CD4-positive, CD25-positive, alpha-beta regulatory T cell (primary cell): ENCODE data around the gene CLEC11A. TPM values are rescaled to one million over a fixed set of nuclear protein-coding genes. Genes with fewer than 3 reads are reported as not detected.

Source experiments
- ATAC-seq, 2 donors: fragments of 150-1000 bp; cut with Tn5 transposase; one replicate each; pipeline ENCODE4 v1.10.0; 2021; ENCODE audit warnings: low read depth in 2 of 2, moderate number of reproducible peaks in 2 of 2, moderate library complexity in 1 of 2
- DNase-seq, 3 donors: peaks; one replicate each; pipeline versions ENCODE4 v3.0.0 to v3.0.0-alpha.2; 2012 to 2022; ENCODE audit warnings: mixed read lengths in 1 of 3
- H3K27ac ChIP-seq: one replicate; pipeline ENCODE4 v1.7.0; 2013; ENCODE audit warnings: mild to moderate bottlenecking, low read length; ENCODE audit not compliant: insufficient read depth, poor library complexity, severe bottlenecking
- H3K27me3 ChIP-seq: one replicate; pipeline ENCODE4 v1.7.0; 2013; ENCODE audit warnings: low read length; ENCODE audit not compliant: control insufficient read depth, insufficient read depth
- H3K36me3 ChIP-seq: one replicate; pipeline ENCODE4 v1.7.0; 2013; ENCODE audit warnings: mild to moderate bottlenecking, low read length, moderate library complexity; ENCODE audit not compliant: control insufficient read depth, insufficient read depth
- H3K4me1 ChIP-seq: 2 replicates; pipeline ENCODE4 v1.7.0; 2013; ENCODE audit warnings: mild to moderate bottlenecking, low read length; ENCODE audit not compliant: insufficient read depth, control insufficient read depth, poor library complexity, severe bottlenecking
- H3K4me3 ChIP-seq: one replicate; pipeline ENCODE4 v1.7.0; 2013; ENCODE audit warnings: low read depth, mild to moderate bottlenecking, low read length, moderate library complexity
- H3K9me3 ChIP-seq, 2 experiments: 1 replicate in 1 of 2; 2 replicates in 1 of 2; pipeline ENCODE4 v1.7.0; 2013; ENCODE audit warnings: low read length in 2 of 2, mild to moderate bottlenecking in 1 of 2, moderate library complexity in 1 of 2; ENCODE audit not compliant: control insufficient read depth in 2 of 2
- H3K27ac Mint-ChIP-seq, 3 donors: one replicate each; pipeline ENCODE4 v1.8.0; 2020 to 2022; ENCODE audit warnings: mild to moderate bottlenecking in 3 of 3, mixed read lengths in 3 of 3, moderate library complexity in 2 of 3
- H3K27me3 Mint-ChIP-seq: one replicate; pipeline ENCODE4 v1.8.0; 2022; ENCODE audit warnings: mild to moderate bottlenecking, mixed read lengths
- H3K36me3 Mint-ChIP-seq: one replicate; pipeline ENCODE4 v1.8.0; 2020; ENCODE audit warnings: mixed read lengths
- H3K4me1 Mint-ChIP-seq, 4 donors: one replicate each; pipeline ENCODE4 v1.8.0; 2020 to 2022; ENCODE audit warnings: mixed read lengths in 4 of 4, mild to moderate bottlenecking in 1 of 4
- H3K4me3 Mint-ChIP-seq, 4 donors: one replicate each; pipeline ENCODE4 v1.8.0; 2020 to 2022; ENCODE audit warnings: mild to moderate bottlenecking in 4 of 4, mixed read lengths in 4 of 4, moderate library complexity in 3 of 4
- H3K9me3 Mint-ChIP-seq, 7 donors: one replicate each; pipeline ENCODE4 v1.8.0; 2020 to 2022; ENCODE audit warnings: mixed read lengths in 7 of 7, mild to moderate bottlenecking in 3 of 7, moderate library complexity in 2 of 7
- polyA plus RNA-seq, 4 donors: library from polyadenylated mRNA; unstranded; fragments of 300-500 nt; fragmentation: Illumina TruSeq; gene quantifications; one replicate each; pipeline ENCODE4 v1.2.3, GENCODE V29; 2021
- total RNA-seq: library from RNA; stranded (reverse); gene quantifications from one replicate; pipeline ENCODE4 v1.2.3, GENCODE V29; 2022

CLEC11A gene
- total and polyA plus RNA-seq, 5 donors from 2014 or later = 0.22 to 1.2 (median 0.58) TPM

- Histone ChIP-seq H3K27ac (no peak overlapping the region), H3K9me3 (no peaks in the 10 kb centered on the region), H3K36me3 (no peaks in the 10 kb centered on the region), H3K27me3 (no peaks in the 10 kb centered on the region), H3K4me3 (no peak overlapping the region), H3K4me1 (no peaks in the 10 kb centered on the region)
- no peak for DNase-seq
- Mint-ChIP-seq H3K4me1 (no peaks in the 10 kb centered on the region), H3K27ac (no peak overlapping the region), H3K27me3 (peaks cover 34% of the 10 kb centered on the region), H3K9me3 (peaks cover 0 to 7% (median 0%) of the 10 kb centered on the region in 7 donors), H3K4me3 (no peak overlapping the region), H3K36me3 (no peaks in the 10 kb centered on the region)
- ATAC-seq = no peak
These were observed 20.9 kb upstream of the CLEC11A start for GRCh38 chr19:50702158-50702870.

DNA sequence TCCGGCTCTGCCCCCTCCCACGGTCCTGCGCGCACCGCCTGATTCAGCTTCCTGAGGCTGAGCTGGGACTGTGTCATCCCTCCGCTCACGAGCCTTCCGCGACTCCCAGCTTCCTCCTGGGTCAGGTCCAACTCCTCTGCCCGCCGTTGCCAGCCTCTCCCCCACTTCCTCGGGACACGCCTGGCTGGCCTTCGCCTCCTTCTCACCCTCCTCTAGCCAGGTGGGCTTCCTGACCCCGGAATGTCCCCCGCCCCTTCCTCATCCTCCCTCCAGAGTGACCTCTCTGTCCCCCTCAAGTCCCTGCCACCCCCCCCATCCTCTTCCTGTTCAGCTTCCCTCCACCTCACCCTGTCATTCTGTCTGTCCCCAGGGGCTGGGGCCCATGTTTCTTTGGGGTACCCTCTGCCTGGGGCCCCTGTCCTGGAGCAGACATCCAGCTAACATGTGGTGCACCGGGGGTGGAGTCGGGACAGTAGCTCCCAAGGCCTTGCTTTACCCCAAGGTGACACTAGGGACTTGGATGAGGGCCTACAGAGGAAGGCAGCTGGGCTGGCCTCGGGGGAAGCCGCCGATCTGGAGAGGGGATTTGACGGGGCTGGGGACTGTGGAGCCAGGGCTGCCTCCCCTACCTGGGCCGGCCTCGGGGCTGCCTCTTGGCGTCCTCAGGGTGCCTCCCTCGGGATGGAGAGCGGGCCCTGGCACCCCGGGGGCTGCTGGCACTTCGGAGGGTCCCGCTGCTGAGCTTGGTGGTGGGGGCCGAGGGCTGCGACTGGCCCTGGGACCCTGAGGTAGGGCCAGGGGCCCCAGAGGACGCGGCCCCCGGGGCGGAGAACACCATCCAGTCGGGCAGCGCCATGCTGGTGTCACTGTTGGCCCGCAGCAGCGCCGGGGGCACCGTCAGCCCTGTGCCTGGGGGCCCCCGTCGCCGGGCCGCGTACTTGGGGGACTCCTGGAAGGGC is 20.0 kb upstream of the CLEC11A start:
- ATAC-seq = no peak
- Histone ChIP-seq H3K4me1 (no peaks in the 10 kb centered on the region), H3K36me3 (no peaks in the 10 kb centered on the region), H3K9me3 (no peaks in the 10 kb centered on the region), H3K27ac (no peak overlapping the region), H3K27me3 (no peaks in the 10 kb centered on the region), H3K4me3 (no peak overlapping the region)
- DNase-seq = no peak
- Mint-ChIP-seq H3K9me3 (peaks cover 0 to 7% (median 0%) of the 10 kb centered on the region in 7 donors), H3K36me3 (no peaks in the 10 kb centered on the region), H3K4me1 (no peaks in the 10 kb centered on the region), H3K27me3 (peaks cover 26% of the 10 kb centered on the region), H3K27ac (no peak overlapping the region), H3K4me3 (no peak overlapping the region)

- H3K4me3 Mint-ChIP-seq = peak overlapping the region in 1 of 4 donors; percentile 18
- no peak for DNase-seq
- no peak overlapping the region for H3K4me3 ChIP-seq
- H3K27ac ChIP-seq = no peak overlapping the region
- no peaks in the 10 kb centered on the region for H3K36me3 ChIP-seq
- ATAC-seq = no peak
- H3K9me3 Mint-ChIP-seq = peaks cover 0 to 7% (median 0%) of the 10 kb centered on the region in 7 donors
- H3K4me1 ChIP-seq = no peaks in the 10 kb centered on the region
- no peaks in the 10 kb centered on the region for H3K9me3 ChIP-seq
- H3K36me3 Mint-ChIP-seq = no peaks in the 10 kb centered on the region
- H3K27me3 Mint-ChIP-seq = peaks cover 21% of the 10 kb centered on the region
- no peak overlapping the region for H3K27ac Mint-ChIP-seq
- no peaks in the 10 kb centered on the region for H3K4me1 Mint-ChIP-seq
- H3K27me3 ChIP-seq = no peaks in the 10 kb centered on the region
These were observed 19.0 kb upstream of the CLEC11A start for GRCh38 chr19:50703915-50704796.

DNA sequence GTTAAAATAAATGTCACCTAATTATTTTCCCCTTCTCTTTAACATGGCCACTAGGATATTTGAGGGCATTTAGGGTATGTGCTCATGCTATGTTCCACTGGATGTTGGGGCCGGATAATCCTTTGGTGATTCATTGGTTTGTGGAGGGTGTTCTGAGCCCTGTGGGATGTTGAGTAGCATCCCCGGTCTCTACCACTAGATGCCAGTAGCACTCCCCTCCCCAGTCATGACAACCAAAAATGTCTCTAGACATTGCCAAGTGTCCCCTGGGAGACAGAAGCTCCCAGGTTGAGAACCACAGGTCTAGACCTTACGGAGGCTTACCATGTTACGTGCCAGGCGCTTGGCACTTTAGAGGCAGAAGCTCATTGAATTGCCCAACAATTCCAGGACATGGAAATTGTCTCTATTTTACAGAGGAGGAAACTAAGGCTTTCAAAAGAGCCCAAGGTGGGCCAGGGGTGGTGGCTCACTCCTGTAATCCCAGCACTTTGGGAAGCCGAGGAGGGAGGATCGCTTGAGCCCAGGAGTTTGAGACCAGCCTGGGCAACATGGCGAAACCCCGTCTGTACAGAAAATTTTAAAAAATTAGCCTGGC is 17.6 kb upstream of the CLEC11A start:
- H3K27ac ChIP-seq = no peak overlapping the region
- no peaks in the 10 kb centered on the region for H3K36me3 ChIP-seq
- H3K4me3 Mint-ChIP-seq = no peak overlapping the region
- no peaks in the 10 kb centered on the region for H3K9me3 ChIP-seq
- peaks cover 0 to 8% (median 0%) of the 10 kb centered on the region in 7 donors for H3K9me3 Mint-ChIP-seq
- H3K4me1 Mint-ChIP-seq = no peaks in the 10 kb centered on the region
- H3K27me3 Mint-ChIP-seq = peaks cover 25% of the 10 kb centered on the region
- ATAC-seq (peak in 1 of 2 donors; percentile 43), DNase-seq (peak in 1 of 3 donors; percentile 21)
- no peaks in the 10 kb centered on the region for H3K27me3 ChIP-seq
- no peaks in the 10 kb centered on the region for H3K36me3 Mint-ChIP-seq
- H3K27ac Mint-ChIP-seq = no peak overlapping the region
- H3K4me1 ChIP-seq = no peaks in the 10 kb centered on the region
- no peak overlapping the region for H3K4me3 ChIP-seq

DNA sequence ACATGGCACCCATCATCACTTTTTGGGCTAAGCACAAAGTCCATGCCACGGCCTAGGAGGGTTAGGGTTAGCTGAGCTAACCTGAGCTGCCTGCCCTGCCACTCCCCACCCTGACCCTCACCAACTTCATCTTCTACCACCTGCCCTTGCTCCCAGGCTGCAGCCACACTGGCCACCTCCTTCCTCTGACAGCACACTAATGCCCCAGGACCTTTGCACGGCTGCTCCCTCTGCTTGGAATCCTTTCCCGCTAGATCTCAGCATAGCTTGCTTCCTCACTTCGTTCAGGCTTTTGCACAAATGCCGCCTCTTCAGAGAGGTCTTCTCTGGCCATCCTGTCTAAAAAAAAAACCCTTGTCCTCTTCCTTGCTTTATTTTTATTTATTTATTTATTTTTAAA is 16.8 kb upstream of the CLEC11A start:
- H3K27me3 ChIP-seq = no peaks in the 10 kb centered on the region
- no peak overlapping the region for H3K4me3 ChIP-seq
- Mint-ChIP-seq H3K4me1 (no peaks in the 10 kb centered on the region), H3K27ac (no peak overlapping the region), H3K27me3 (peaks cover 25% of the 10 kb centered on the region), H3K4me3 (no peak overlapping the region), H3K9me3 (peaks cover 0 to 8% (median 0%) of the 10 kb centered on the region in 7 donors), H3K36me3 (no peaks in the 10 kb centered on the region)
- no peak for ATAC-seq
- no peak overlapping the region for H3K27ac ChIP-seq
- DNase-seq = no peak
- H3K4me1 ChIP-seq = no peaks in the 10 kb centered on the region
- no peaks in the 10 kb centered on the region for H3K36me3 ChIP-seq
- H3K9me3 ChIP-seq = no peaks in the 10 kb centered on the region

DNA sequence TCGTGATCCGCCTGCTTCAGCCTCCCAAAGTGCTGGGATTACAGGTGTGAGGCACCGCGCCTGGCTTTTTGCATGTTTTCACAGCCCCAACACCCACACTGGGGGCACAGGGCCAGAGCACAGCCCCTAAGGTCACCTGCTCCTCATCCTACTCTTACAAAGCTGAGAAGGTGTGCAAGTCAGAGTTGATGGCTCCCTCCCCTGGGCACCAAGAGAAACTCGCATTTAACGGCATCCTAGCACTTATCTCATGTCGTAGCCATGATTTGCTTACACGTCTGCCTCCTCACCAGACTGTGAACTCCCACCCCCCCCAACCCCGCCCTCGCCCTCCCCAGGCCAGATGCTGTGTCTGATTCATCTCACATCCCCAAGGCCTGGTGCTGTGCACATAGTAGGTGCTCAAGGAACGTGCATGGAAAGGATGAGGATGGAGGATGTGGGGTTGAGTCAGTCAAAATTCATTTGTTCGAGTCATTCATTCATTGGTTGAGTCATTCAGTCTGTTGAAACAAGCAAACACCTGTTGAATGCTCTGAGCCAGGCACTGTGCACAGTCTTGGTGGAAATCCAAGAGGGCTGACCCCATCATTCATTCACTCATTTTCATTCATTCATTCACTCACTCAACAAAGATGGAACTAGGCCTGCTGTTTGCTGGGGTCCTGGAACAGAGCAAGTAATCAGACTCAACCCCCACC is 14.8 kb upstream of the CLEC11A start:
- H3K27me3 ChIP-seq = no peaks in the 10 kb centered on the region
- peaks cover 21% of the 10 kb centered on the region for H3K27me3 Mint-ChIP-seq

More for the DNA sequence above, 14.8 kb upstream of the CLEC11A start:
- H3K36me3 ChIP-seq = no peaks in the 10 kb centered on the region
- H3K27ac Mint-ChIP-seq = no peak overlapping the region
- H3K36me3 Mint-ChIP-seq = no peaks in the 10 kb centered on the region
- H3K4me3 ChIP-seq = no peak overlapping the region
- DNase-seq (no peak), ATAC-seq (no peak)
- no peaks in the 10 kb centered on the region for H3K4me1 ChIP-seq
- H3K27ac ChIP-seq = no peak overlapping the region
- peaks cover 0 to 2% (median 0%) of the 10 kb centered on the region in 4 donors for H3K4me1 Mint-ChIP-seq
- H3K9me3 Mint-ChIP-seq = peaks cover 0 to 5% (median 0%) of the 10 kb centered on the region in 7 donors
- no peak overlapping the region for H3K4me3 Mint-ChIP-seq
- no peaks in the 10 kb centered on the region for H3K9me3 ChIP-seq
